Neural cell (in vitro differentiated cells): ENCODE measurements around the gene HIBADH.
"Not testable (repeated sequence)": the region's sequence is repeated elsewhere in the genome, so short reads cannot be mapped to it uniquely, and the experiment has no call there.

ENCODE experiments used
- MXI1 ChIP-seq: fragments of 450-650 bp; conservative IDR thresholded peaks from 2 replicates; pipeline ENCODE4 v1.6.1; 2014; ENCODE audit warnings: antibody characterized with exemption, mild to moderate bottlenecking; ENCODE audit not compliant: poor library complexity, severe bottlenecking
- TAF1 ChIP-seq: IDR thresholded peaks from 2 replicates; pipeline ENCODE4 v1.6.1; 2012; ENCODE audit warnings: low read depth
- TF ChIP-seq, protein P1 (sequence below): fragments of 450-650 bp; IDR thresholded peaks from 2 replicates; pipeline ENCODE4 v1.5.1; 2014; ENCODE audit warnings: antibody characterized with exemption, mild to moderate bottlenecking, moderate library complexity; ENCODE audit not compliant: poor library complexity, severe bottlenecking

DNA sequence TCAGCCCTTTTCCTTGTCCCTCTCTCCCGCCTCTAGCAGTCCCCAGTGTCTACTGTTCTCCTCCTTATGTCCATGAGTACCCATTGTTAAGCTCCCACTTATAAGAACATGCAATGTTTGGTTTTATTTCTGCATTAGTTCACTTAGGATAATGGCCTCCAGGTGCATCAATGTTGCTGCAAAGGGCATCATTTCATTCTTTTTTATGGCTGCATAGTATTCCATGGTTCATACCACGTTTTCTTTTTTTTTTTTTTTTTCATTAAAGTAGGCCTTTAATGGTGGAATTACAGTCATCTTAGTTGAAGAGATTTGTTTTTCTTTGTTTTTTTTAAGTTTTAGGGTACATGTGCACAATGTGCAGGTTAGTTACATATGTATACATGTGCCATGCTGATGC lies 160.8 kb downstream of the HIBADH start:
- TF ChIP-seq, protein P1, sequence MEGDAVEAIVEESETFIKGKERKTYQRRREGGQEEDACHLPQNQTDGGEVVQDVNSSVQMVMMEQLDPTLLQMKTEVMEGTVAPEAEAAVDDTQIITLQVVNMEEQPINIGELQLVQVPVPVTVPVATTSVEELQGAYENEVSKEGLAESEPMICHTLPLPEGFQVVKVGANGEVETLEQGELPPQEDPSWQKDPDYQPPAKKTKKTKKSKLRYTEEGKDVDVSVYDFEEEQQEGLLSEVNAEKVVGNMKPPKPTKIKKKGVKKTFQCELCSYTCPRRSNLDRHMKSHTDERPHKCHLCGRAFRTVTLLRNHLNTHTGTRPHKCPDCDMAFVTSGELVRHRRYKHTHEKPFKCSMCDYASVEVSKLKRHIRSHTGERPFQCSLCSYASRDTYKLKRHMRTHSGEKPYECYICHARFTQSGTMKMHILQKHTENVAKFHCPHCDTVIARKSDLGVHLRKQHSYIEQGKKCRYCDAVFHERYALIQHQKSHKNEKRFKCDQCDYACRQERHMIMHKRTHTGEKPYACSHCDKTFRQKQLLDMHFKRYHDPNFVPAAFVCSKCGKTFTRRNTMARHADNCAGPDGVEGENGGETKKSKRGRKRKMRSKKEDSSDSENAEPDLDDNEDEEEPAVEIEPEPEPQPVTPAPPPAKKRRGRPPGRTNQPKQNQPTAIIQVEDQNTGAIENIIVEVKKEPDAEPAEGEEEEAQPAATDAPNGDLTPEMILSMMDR = not testable (repeated sequence)
- TF ChIP-seq TAF1, MXI1: not testable (repeated sequence)
